ENCODE results near the gene LRRC71. TPM values are rescaled to one million over a fixed set of nuclear protein-coding genes. Genes with fewer than 3 reads are reported as not detected.

The LRRC71 gene
- total and polyA plus RNA-seq, 2 of the 13 experiments (the other 11 are each of a cell fraction or from before 2014, with no cell fraction given): not detected

DNA sequence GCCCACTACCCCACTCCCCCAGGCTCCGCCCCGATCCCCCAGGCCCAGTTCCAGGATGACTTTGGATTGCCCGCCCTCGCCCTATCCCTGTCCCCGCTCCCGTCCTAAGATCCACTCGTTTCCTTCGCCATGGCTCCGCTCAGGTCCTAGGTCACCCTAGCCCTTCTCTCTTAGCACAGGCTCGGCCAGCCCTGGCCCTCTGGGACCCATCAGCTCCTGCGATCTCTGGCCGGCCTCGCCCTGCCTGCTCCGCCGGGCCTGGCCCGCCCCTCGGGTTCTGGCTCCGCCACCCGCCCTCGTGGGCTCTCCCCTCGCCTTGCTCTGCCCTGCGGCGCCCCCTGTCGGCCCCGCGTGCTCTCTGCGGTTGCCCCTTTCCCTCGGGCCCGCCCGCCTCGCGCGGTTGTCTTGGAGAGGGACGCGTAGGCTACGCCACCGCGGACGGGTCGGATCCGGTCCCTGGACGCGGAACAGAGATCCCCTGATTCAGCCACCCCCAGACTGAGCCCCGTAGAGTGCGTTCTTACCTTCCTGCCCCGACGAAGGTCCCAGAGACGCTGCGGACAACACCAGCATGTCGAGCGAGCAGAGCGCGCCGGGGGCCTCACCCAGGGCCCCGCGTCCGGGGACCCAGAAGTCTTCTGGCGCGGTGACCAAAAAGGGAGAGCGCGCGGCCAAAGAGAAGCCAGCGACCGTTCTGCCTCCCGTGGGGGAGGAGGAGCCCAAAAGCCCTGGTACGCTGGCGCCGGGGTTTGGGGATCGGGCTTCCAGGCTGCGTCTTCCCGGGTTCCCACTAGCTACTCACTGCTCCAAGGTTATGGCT is at the start of gene LRRC71 (continued):
- no peak for TF ChIP-seq ZNF367 (CRISPR knock-in tag; IDR thresholded peaks at IDR 0.05; ENCODE audit: borderline replicate concordance)

- peaks cover 17 to 72% of the 10 kb centered on the region in 2 experiments for H3K27me3 ChIP-seq (ENCODE audit: control insufficient read depth in 1 of 2, insufficient read depth in 2 of 2, low read length in 2 of 2)
- H2AFZ ChIP-seq (ENCODE audit: low read length): no peak overlapping the region
- POLR2A ChIA-PET: no interaction called here
- no peaks in the 10 kb centered on the region for H3K4me1 ChIP-seq (ENCODE audit: insufficient read depth, low read length)
- no peak overlapping the region for H3K27ac ChIP-seq (ENCODE audit: extremely low read length, insufficient read depth, low read length)
- H3K79me2 ChIP-seq (ENCODE audit: insufficient read depth, low read length): no peaks in the 10 kb centered on the region
- H3K4me3 ChIP-seq (replicated peaks in 1 of 3; ENCODE audit: insufficient read depth in 1 of 3, low read depth in 2 of 3, low read length in 3 of 3): no peak overlapping the region
- no peaks in the 10 kb centered on the region for H3K36me3 ChIP-seq (replicated peaks in 1 of 2; ENCODE audit: control insufficient read depth in 1 of 2, insufficient read depth in 2 of 2, low read length in 2 of 2)
- intact Hi-C loops (cut with micrococcal nuclease; ENCODE audit: unreplicated experiment) (no loop called here), in situ Hi-C loops (cut with HindIII; ENCODE audit: extremely low pct_ligation_motif_present, low pct_unique_long_range_greater_than_20kb) (no loop called here)
- WGBS (ENCODE audit: low lambda C conversion rate): 42% methylated on average over 12 of the region's 18 CpGs
- no peak for ATAC-seq
- no peaks in the 10 kb centered on the region for H3K9me3 ChIP-seq (ENCODE audit: low read length)
- TF ChIP-seq ZNF136 (CRISPR knock-in tag; IDR thresholded peaks at IDR 0.05; ENCODE audit: low read depth) (no peak), ZNF20 (CRISPR knock-in tag; IDR thresholded peaks at IDR 0.05) (no peak), NR3C1 (CRISPR knock-in tag; IDR thresholded peaks at IDR 0.05) (no peak), ZFP90 (CRISPR knock-in tag; IDR thresholded peaks at IDR 0.05; ENCODE audit: borderline replicate concordance) (no peak), ZNF747 (CRISPR knock-in tag; IDR thresholded peaks at IDR 0.05; ENCODE audit: borderline replicate concordance) (no peak)
- DNase-seq (ENCODE audit: low spot score): no peak
- no peak overlapping the region for H3K9ac ChIP-seq (ENCODE audit: insufficient read depth, low read depth, low read length)
- FAIRE-seq: no peak
- CTCF ChIA-PET (ENCODE audit: low intra/inter-chr PET ratio, low total read pairs): no interaction called here
- H3K4me2 ChIP-seq (ENCODE audit: low read depth, low read length): no peak overlapping the region
- H4K20me1 ChIP-seq (ENCODE audit: insufficient read depth, low read length): no peaks in the 10 kb centered on the region
- no TSS peak for BruUV-seq (replicated peaks)
These were observed 46.8 kb upstream of the LRRC71 start for GRCh38 chr1:156873659-156874058.

DNA sequence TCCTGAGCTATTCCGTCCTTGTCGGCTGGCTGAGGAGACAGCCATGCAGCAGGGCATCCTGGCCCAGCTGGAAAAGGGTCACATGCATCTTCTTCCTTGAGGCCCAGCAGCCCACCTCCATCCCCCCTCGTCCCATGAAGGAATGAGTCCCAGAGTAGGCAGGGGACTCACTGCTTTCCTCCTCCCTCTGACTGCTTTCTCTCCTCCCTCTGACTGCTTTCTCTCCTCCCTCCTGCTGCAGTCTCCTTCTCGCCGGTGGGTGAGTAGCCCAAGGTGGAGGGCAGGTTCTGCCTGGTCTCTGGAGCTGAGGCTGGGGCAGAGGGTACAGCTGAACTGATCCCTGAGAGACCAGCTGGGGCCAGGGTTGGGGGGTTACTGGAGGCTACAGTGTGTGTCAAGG is 46.3 kb upstream of the LRRC71 start:
- no peak for DNase-seq (ENCODE audit: low spot score)
- Histone ChIP-seq H3K27me3 (ENCODE audit: control insufficient read depth in 1 of 2, insufficient read depth in 2 of 2, low read length in 2 of 2) (peaks cover 17 to 76% of the 10 kb centered on the region in 2 experiments), H3K9ac (ENCODE audit: insufficient read depth, low read depth, low read length) (no peak overlapping the region), H3K27ac (ENCODE audit: extremely low read length, insufficient read depth, low read length) (no peak overlapping the region), H3K4me1 (ENCODE audit: insufficient read depth, low read length) (no peaks in the 10 kb centered on the region), H2AFZ (ENCODE audit: low read length) (no peak overlapping the region), H3K36me3 (replicated peaks in 1 of 2; ENCODE audit: control insufficient read depth in 1 of 2, insufficient read depth in 2 of 2, low read length in 2 of 2) (no peaks in the 10 kb centered on the region), H3K4me2 (ENCODE audit: low read depth, low read length) (no peak overlapping the region), H3K9me3 (ENCODE audit: low read length) (no peaks in the 10 kb centered on the region), H4K20me1 (ENCODE audit: insufficient read depth, low read length) (no peaks in the 10 kb centered on the region), H3K4me3 (replicated peaks in 1 of 3; ENCODE audit: insufficient read depth in 1 of 3, low read depth in 2 of 3, low read length in 3 of 3) (no peak overlapping the region), H3K79me2 (ENCODE audit: insufficient read depth, low read length) (no peaks in the 10 kb centered on the region)
- no peak for ATAC-seq
- FAIRE-seq: no peak
- WGBS (ENCODE audit: low lambda C conversion rate): 3% methylated on average over 3 of the region's 5 CpGs
- TF ChIP-seq, protein P1, sequence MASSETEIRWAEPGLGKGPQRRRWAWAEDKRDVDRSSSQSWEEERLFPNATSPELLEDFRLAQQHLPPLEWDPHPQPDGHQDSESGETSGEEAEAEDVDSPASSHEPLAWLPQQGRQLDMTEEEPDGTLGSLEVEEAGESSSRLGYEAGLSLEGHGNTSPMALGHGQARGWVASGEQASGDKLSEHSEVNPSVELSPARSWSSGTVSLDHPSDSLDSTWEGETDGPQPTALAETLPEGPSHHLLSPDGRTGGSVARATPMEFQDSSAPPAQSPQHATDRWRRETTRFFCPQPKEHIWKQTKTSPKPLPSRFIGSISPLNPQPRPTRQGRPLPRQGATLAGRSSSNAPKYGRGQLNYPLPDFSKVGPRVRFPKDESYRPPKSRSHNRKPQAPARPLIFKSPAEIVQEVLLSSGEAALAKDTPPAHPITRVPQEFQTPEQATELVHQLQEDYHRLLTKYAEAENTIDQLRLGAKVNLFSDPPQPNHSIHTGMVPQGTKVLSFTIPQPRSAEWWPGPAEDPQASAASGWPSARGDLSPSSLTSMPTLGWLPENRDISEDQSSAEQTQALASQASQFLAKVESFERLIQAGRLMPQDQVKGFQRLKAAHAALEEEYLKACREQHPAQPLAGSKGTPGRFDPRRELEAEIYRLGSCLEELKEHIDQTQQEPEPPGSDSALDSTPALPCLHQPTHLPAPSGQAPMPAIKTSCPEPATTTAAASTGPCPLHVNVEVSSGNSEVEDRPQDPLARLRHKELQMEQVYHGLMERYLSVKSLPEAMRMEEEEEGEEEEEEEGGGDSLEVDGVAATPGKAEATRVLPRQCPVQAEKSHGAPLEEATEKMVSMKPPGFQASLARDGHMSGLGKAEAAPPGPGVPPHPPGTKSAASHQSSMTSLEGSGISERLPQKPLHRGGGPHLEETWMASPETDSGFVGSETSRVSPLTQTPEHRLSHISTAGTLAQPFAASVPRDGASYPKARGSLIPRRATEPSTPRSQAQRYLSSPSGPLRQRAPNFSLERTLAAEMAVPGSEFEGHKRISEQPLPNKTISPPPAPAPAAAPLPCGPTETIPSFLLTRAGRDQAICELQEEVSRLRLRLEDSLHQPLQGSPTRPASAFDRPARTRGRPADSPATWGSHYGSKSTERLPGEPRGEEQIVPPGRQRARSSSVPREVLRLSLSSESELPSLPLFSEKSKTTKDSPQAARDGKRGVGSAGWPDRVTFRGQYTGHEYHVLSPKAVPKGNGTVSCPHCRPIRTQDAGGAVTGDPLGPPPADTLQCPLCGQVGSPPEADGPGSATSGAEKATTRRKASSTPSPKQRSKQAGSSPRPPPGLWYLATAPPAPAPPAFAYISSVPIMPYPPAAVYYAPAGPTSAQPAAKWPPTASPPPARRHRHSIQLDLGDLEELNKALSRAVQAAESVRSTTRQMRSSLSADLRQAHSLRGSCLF (CRISPR knock-in tag; IDR thresholded peaks at IDR 0.05; ENCODE audit: borderline replicate concordance): no peak
- peak; percentile 84 for TF ChIP-seq ZSCAN22 (CRISPR knock-in tag; IDR thresholded peaks at IDR 0.05)
- CTCF ChIA-PET (ENCODE audit: low intra/inter-chr PET ratio, low total read pairs): no interaction called here
- in situ Hi-C loops (cut with HindIII; ENCODE audit: extremely low pct_ligation_motif_present, low pct_unique_long_range_greater_than_20kb): no loop called here
- intact Hi-C loops (cut with micrococcal nuclease; ENCODE audit: unreplicated experiment): no loop called here
- no TSS peak for BruUV-seq (replicated peaks)
- POLR2A ChIA-PET: no interaction called here

Data from HepG2 (cell line).